DND-41 (cell line): Measurements from ENCODE around the gene HOXC11.

ENCODE experiments used
- ATAC-seq: fragments of 200-7000 bp; cut with Tn5 transposase; 3 replicates; pipeline ENCODE4 v1.9.1; 2021; ENCODE audit warnings: low read depth; ENCODE audit not compliant: insufficient read depth
- DNase-seq: peaks from one replicate; pipeline ENCODE4 v3.0.0-alpha.2; 2020
- H2AFZ ChIP-seq: 2 replicates; pipeline ENCODE4 v1.6.0; 2012; ENCODE audit warnings: low read depth, low read length
- H3K27ac ChIP-seq: 2 replicates; pipeline ENCODE4 v1.5.1; 2012; ENCODE audit warnings: low read length, inconsistent platforms
- H3K27me3 ChIP-seq: fragments of 200-600 bp; sonication (generic); 2 replicates; pipeline ENCODE4 v1.6.0; 2012; ENCODE audit warnings: low read length, mild to moderate bottlenecking, inconsistent platforms; ENCODE audit not compliant: insufficient read depth, poor library complexity
- H3K36me3 ChIP-seq: 2 replicates; pipeline ENCODE4 v1.5.1; 2012; ENCODE audit warnings: low read length, inconsistent platforms; ENCODE audit not compliant: insufficient read depth
- H3K4me1 ChIP-seq: 2 replicates; pipeline ENCODE4 v1.5.1; 2012; ENCODE audit warnings: mild to moderate bottlenecking, low read length; ENCODE audit not compliant: insufficient read depth
- H3K4me2 ChIP-seq: 2 replicates; pipeline ENCODE4 v1.6.0; 2012; ENCODE audit warnings: mild to moderate bottlenecking, moderate library complexity, low read length, inconsistent platforms; ENCODE audit not compliant: insufficient read depth
- H3K4me3 ChIP-seq, 2 experiments: fragments of 200-600 bp in 1 of 2; shearing (Covaris generic) in 1 of 2; 2 replicates each; pipeline ENCODE4 v1.5.1; 2012 to 2016; ENCODE audit warnings: inconsistent platforms in 2 of 2, low read length in 2 of 2, mild to moderate bottlenecking in 2 of 2, low read depth in 1 of 2, moderate library complexity in 1 of 2
- H3K79me2 ChIP-seq: 2 replicates; pipeline ENCODE4 v1.6.0; 2012; ENCODE audit warnings: low read length, inconsistent platforms; ENCODE audit not compliant: insufficient read depth
- H3K9ac ChIP-seq: 2 replicates; pipeline ENCODE4 v1.6.0; 2012; ENCODE audit warnings: low read depth, mild to moderate bottlenecking, inconsistent platforms, low read length, moderate library complexity
- H3K9me3 ChIP-seq: 2 replicates; pipeline ENCODE4 v1.5.1; 2012; ENCODE audit warnings: low read length, moderate library complexity, mild to moderate bottlenecking, inconsistent platforms; ENCODE audit not compliant: insufficient read depth, severe bottlenecking
- H4K20me1 ChIP-seq: 2 replicates; pipeline ENCODE4 v1.6.0; 2012; ENCODE audit warnings: low read length; ENCODE audit not compliant: insufficient read depth
- EZH2 ChIP-seq: IDR thresholded peaks from 3 replicates; pipeline ENCODE4 v1.6.1; 2012; ENCODE audit warnings: borderline replicate concordance, low read depth, mild to moderate bottlenecking, moderate library complexity, low read length, inconsistent platforms; ENCODE audit not compliant: severe bottlenecking
- TF ChIP-seq, protein P1 (sequence below): IDR thresholded peaks from 2 replicates; pipeline ENCODE4 v1.5.1; 2012; ENCODE audit warnings: borderline replicate concordance, low read length, moderate library complexity, mild to moderate bottlenecking; ENCODE audit not compliant: poor library complexity, severe bottlenecking; ENCODE audit errors: extremely low read depth

Gene HOXC11

DNA sequence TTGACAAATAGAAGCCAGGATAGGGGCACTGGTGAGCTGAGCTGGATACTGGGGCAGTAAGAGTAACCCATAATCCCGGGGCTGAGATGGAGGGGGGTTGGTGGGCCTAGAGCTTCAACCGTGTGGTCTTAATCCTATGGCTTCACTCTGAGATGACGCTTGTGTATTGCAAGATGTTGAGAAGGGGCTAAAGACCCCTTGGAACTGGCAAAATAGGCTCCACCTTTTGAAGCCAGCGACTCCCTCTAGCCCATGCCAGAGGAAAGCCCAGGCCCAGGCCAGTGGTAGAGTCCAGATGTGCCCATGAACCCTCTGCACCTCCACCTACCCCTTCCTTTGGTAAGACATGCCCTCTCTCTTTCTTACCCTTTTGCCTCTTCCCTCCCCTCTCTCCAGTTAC is 13.6 kb upstream of the HOXC11 start:
- H3K9me3 ChIP-seq = no peaks in the 10 kb centered on the region
- DNase-seq (no peak), ATAC-seq (no peak)
- no peaks in the 10 kb centered on the region for H3K4me1 ChIP-seq
- H2AFZ ChIP-seq = no peak overlapping the region
- H3K79me2 ChIP-seq = no peaks in the 10 kb centered on the region
- no peaks in the 10 kb centered on the region for H4K20me1 ChIP-seq
- no peaks in the 10 kb centered on the region for H3K36me3 ChIP-seq
- no peak overlapping the region for H3K4me3 ChIP-seq
- TF ChIP-seq, protein P1, sequence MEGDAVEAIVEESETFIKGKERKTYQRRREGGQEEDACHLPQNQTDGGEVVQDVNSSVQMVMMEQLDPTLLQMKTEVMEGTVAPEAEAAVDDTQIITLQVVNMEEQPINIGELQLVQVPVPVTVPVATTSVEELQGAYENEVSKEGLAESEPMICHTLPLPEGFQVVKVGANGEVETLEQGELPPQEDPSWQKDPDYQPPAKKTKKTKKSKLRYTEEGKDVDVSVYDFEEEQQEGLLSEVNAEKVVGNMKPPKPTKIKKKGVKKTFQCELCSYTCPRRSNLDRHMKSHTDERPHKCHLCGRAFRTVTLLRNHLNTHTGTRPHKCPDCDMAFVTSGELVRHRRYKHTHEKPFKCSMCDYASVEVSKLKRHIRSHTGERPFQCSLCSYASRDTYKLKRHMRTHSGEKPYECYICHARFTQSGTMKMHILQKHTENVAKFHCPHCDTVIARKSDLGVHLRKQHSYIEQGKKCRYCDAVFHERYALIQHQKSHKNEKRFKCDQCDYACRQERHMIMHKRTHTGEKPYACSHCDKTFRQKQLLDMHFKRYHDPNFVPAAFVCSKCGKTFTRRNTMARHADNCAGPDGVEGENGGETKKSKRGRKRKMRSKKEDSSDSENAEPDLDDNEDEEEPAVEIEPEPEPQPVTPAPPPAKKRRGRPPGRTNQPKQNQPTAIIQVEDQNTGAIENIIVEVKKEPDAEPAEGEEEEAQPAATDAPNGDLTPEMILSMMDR = no peak
- TF ChIP-seq EZH2 = no peak
- H3K4me2 ChIP-seq = no peak overlapping the region
- no peak overlapping the region for H3K27ac ChIP-seq
- peaks cover 50% of the 10 kb centered on the region for H3K27me3 ChIP-seq
- no peak overlapping the region for H3K9ac ChIP-seq

DNA sequence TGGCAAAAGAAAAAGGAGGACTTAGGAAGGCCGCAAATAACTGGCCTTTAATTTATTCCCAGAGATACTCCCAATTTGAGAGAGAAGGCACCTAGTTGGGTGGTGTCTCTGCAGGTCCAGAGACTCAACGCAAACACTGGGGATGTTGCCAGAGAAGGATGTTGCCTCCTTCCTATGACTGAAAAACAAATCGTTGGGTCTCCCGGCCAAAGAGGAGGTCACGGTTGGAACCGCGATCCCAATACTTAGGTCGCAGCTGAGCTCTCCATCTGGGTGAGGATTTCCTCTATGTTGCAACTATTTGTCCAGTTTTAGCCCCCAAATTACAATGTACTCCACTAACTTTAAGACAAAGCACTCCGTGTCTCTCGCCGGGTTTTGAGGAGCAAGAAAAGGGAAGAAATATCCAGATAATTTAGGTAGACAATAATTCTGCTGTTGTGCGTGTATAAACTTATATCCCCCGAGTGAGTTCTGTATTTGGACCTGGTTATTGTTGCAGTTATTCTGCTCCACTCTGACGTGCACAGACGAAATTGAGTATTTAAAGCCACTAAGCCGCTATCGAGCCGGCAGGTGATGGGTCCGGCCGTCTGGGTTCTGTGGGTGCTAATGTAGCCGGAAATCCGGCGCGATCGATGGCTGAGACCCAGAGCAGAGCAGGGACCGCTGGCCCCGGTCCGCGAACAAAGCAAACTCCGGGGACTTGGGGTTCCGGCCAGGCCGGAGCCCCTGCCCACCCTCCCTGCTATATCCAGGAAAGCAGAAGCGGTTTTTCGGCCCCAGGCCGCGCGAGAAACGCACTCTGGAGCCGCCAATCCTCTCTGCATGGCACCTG is 12.5 kb upstream of the HOXC11 start:
- Histone ChIP-seq H3K79me2 (no peaks in the 10 kb centered on the region), H3K4me1 (0 out of 2 replicates have a peak, but pooled peaks cover 2% of the 10 kb centered on the region), H2AFZ (no peak overlapping the region), H3K27me3 (peaks cover 59% of the 10 kb centered on the region), H3K4me2 (no peak overlapping the region), H3K27ac (no peak overlapping the region), H3K36me3 (no peaks in the 10 kb centered on the region), H4K20me1 (no peaks in the 10 kb centered on the region), H3K9me3 (no peaks in the 10 kb centered on the region), H3K9ac (no peak overlapping the region), H3K4me3 (no peak overlapping the region)
- no peak for ATAC-seq
- TF ChIP-seq EZH2 = no peak
- TF ChIP-seq, protein P1 = no peak
- no peak for DNase-seq

DNA sequence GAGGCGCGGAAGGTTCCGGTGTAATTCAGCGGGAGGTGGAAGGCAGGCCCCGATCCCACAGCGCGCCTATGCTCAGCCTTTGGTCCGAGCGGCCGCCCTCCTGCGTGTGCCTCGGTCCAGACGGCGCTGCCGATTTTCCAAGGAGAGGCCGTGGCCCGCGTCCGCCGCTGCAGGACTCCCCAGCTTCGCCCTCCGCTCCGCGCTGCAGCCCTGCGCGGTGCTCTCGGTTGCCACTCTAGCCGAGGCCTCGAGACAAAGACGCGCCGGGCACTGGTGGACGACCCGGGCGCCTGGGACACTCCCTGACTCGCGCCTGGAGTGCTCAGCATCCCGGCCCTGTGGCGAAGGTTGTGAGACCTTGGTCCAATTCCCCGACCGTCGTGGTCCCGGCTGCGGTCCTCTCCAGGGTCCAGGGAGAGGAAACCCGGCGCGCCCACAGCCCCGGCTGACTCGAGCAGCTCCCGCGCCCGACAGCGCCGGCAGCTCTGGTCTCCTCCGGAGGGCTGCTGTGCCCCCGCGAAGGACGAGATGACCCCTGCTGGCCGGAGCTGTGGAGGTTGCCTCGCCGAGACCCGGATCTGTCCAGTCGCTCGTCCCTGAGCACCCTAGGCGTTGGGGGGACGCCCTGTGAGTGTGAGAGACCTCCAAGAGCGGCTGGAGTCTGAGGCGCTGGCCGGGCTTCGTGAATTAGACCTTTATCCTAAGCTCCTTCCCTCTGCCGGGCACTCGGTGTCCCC is 11.7 kb upstream of the HOXC11 start:
- Histone ChIP-seq H4K20me1 (no peaks in the 10 kb centered on the region), H3K4me3 (no peak overlapping the region), H3K4me1 (0 out of 2 replicates have a peak, but pooled peaks cover 2% of the 10 kb centered on the region), H3K36me3 (no peaks in the 10 kb centered on the region), H3K27ac (no peak overlapping the region), H2AFZ (no peak overlapping the region), H3K9ac (no peak overlapping the region), H3K27me3 (peaks cover 59% of the 10 kb centered on the region), H3K4me2 (no peak overlapping the region), H3K79me2 (no peaks in the 10 kb centered on the region), H3K9me3 (no peaks in the 10 kb centered on the region)
- ATAC-seq (no peak), DNase-seq (no peak)
- TF ChIP-seq EZH2 = no peak
- TF ChIP-seq, protein P1 = no peak
